Inflammatory macrophage (primary cell): ENCODE measurements around the gene CEP68.

Experiments
- DNase-seq, 2 donors: peaks; one replicate each; pipeline ENCODE4 v3.0.0-alpha.2; 2020 to 2022

CEP68 gene

GRCh38 chr2:65085148-65085547 is 28.9 kb downstream of the CEP68 start:
- DNase-seq: no peak

GRCh38 chr2:65092791-65093190 is 36.6 kb downstream of the CEP68 start:
- DNase-seq: peak in 1 of 2 donors; percentile 52

DNA sequence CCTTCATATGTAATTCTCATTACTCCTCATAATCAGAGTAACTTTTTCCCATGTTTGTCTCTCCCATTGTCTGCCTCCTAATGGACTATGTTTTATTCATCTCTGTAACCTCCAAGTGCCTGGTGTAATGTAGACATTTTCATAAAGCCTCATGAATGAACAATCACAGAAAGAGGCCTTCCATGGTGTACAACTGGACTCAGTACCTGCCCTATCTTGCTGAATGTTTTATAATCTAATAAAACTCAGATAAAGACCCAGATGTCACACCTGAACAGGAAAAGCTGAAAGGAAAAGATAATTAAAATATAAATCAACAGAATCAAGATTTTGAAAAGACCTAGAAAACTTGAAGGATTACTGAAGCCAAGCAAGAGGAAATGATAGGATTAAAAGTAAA is 37.0 kb downstream of the CEP68 start:
- no peak for DNase-seq

- no peak for DNase-seq
These were observed 40.7 kb downstream of the CEP68 start for GRCh38 chr2:65096948-65097347.

DNA sequence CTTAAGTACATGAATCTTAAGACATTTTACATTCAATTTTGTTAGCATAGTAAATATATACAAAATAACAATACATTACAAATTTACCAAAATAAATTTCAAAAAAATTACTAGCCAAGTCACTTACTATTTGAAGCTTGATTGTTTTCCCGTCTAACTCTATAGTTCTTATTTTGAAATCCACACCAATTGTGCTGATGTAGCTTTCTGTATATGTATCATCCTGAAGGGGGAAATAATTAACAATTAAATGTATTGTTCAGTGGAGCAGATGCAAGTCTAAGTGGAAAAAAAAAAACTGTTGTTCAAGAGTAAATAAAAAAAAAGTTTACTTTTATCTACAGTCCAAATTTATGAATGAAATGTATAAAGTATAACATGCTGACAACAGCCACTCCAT is 41.6 kb downstream of the CEP68 start:
- DNase-seq: no peak

DNA sequence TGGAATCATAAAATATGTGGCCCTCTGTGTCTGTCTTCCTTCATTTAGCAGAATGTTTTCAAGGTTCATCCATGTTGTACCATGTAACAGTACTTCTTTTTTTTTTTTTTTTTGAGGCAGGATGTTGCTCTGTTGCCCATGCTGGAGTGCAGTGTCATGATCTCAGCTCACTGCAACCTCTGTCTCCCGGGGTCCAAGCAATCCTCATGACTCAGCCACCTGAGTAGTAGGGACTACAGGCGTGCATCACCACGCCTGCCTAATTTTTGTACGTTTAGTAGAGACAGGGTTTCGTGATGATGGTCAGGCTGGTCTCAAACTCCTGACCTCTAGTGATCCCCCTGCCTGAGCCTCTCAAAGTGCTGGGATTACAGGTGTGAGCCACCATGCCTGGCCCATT is 42.5 kb downstream of the CEP68 start:
- no peak for DNase-seq

DNA sequence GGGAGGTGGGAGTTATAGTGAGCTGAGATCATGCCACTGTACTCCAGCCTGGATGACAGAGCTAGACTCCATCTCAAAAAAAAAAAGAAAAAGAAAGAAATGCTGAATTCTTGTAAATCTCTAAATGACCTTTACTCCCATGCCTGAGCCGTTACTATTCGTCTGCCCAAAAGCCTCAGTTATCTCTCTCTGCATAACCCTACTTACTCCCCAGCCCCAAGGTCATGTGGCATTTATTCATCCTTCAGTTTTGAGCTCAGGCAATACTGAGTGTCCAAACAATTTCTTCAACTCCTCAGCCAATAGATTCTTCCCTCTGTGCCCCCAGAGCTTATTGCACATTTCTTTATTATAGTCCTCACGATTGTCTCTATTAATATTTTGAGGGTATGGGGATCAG is 44.9 kb downstream of the CEP68 start:
- DNase-seq: no peak

GRCh38 chr2:65103013-65103715 is 46.9 kb downstream of the CEP68 start:
- no peak for DNase-seq

- no peak for DNase-seq
These were observed 51.3 kb downstream of the CEP68 start for GRCh38 chr2:65107530-65107929.

DNA sequence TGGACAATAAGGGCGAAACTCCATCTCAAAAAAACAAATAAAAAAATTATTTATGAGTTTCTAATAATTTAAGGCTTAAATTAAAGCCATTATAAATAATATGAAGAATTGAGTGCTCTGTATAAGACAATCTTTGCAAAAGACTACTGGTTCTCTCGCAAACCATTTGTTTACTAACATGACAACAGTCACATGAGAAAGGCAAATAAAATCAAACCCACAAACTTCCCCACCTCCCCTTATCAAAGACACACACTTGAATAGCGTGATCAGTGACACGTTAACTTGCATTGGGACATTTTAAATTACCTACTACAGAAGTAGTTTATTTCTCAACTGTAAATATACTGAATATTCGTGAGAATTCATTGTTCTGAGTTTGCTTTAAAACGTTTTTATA is 52.6 kb downstream of the CEP68 start:
- no peak for DNase-seq

DNA sequence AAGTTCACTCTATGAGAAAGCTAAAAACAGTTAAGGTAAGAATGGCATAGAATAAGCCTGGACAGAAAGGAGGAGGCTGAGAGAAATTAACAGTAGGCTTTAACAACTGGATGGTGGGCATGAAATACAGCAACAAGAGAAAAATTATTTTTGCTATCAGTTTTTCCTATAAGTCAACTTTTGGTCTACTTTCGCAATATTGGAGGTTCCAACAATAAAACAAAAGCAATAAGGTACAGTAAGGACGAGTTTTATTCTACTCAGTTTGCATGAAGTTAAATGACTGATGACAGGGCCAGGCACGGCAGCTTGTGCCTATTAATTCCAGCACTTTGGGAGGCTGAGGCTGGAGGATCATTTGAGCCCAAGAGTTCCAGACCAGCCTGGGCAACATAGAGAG is 56.4 kb downstream of the CEP68 start:
- no peak for DNase-seq

DNA sequence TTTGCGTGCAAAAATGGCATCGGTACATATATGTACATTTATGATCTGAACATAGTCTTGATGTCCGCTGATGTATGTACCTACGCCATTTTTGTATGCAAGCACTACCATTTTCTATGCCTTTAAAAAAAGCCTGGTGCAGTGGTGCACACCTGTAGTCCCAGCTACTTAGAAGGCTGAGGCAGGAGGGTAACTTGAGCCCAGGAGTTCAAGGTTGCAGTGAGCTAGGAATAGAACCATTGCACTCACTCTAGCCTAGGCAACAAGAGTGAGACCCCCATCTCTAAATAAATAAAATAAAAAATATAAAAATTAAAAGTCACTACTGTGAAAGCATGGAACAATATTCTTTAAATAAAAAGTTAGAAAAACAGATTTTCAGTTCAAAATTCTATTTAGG is 57.0 kb downstream of the CEP68 start:
- no peak for DNase-seq

DNA sequence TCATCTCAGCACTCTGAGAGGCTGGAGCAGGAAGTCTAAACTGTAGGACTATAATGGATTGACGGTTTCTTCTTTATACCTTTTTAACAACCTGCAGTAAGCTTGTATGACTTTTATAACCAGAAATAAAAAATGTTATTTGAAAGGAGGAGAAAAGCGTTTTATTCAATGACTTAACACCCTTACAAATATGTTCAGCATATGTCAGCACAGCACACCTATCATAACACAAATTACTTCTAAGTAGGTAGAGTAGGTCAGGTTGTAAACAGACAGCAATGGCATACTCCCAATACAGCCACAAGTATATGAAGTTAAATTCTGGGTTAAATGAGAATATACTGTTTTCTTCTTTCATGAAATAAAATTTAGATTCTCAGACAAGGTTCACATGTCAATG is 57.6 kb downstream of the CEP68 start:
- DNase-seq: no peak

- no peak for DNase-seq
These were observed 58.7 kb downstream of the CEP68 start for GRCh38 chr2:65114921-65115320.

GRCh38 chr2:65116645-65117044 is 60.4 kb downstream of the CEP68 start:
- no peak for DNase-seq

DNA sequence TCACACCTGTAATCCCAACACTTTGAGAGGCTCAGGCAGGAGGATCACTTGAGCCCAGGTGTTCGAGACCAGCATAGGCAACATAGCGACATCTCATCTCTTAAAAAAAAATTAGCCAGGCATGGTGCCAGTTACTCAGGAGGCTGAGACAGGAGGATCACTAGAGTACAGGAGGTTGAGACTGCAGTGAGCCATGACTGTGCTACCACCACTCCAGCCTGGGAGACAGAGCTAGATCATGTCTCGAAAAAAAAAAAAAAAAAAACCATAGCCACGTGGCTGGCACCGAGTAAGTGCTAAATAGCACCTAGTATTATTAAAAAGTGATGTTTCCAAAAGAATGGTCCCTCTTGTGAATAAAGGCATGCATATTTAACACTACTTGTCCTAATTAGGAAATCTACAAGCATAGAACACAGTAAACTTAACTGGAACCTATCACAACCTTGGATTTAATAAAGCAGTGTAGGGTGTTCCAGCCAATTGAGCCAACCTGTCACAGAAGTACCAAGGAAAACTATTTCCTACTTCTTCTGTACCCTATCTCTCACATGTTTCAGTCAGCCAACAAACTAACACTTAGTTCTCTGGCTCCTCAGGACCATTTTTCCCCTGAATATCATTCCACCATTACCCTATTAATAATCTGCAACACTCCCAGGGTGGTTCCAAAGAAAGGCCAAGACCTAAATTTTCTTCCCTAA is 64.9 kb downstream of the CEP68 start:
- DNase-seq: no peak

DNA sequence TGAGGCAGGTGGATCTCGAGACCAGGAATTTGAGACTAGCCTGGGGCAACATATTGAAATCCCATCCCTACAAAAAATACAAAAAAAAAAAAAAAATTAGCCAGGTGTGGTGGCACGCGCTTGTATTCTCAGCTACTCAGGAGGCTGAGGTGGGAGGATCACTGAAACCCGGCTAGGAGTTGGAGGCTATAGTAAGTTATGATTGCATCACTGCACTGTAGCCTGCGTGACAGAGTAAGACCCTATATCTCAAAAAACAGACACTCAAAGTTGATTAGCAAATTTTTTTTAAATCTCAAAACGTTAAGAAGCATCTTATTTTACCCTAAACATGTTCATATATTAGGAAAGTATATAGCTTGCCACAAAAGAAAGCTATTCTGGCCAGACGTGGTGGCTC is 66.1 kb downstream of the CEP68 start:
- no peak for DNase-seq

- peak; percentile 71 to 86 for DNase-seq
These were observed 69.2 kb downstream of the CEP68 start for GRCh38 chr2:65125457-65125856.

DNA sequence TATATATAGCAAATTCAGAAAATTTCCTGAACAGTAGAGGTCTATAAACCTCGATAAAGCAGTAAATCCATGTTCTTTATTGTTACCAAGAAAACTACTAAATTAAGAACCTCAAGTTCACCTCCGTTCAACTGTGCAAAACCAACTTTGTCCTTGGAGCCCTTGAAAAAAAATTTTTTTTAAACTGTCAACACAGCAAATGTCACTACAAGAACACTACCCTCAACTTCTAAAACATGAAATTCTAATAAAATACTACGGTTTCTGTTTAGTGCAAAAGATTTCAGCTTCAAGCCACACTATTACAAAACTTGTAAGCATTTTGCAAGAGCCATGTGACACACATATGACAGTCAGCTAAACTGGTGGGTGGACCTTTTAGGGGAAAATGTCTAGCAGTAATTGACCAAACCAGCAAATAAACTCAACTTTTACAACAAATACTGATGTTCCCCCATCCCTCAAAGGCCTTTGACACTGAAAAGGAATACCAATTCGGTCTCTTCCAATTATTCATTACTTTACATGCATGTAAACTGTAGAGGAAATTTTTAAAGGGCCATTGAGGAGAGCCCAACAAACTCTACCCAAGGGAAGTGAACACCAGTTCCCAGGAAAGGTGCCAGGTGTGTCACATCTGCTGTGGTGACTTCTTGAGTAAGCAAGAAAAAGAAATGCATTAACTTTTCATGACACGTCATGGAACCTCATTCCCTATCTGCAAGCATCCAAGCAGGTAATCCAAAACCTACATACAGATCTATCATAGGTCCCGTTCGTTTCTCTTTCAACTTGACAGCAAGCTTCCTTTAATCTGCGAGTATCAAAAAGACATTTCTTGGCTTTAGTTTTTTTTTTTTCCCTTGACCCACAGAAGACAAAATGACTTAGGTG is 72.3 kb downstream of the CEP68 start:
- peak; percentile 92 to 97 for DNase-seq

GRCh38 chr2:65129286-65129825 is 73.1 kb downstream of the CEP68 start:
- peak in 1 of 2 donors; percentile 40 for DNase-seq

- peak; percentile 99 to 100 for DNase-seq
These were observed 73.8 kb downstream of the CEP68 start, which contains the start of gene RAB1A for GRCh38 chr2:65129826-65130663. RAB1A (minus strand) TSS chr2:65130106; CDS start chr2:65129915, 191 bp downstream.

DNA sequence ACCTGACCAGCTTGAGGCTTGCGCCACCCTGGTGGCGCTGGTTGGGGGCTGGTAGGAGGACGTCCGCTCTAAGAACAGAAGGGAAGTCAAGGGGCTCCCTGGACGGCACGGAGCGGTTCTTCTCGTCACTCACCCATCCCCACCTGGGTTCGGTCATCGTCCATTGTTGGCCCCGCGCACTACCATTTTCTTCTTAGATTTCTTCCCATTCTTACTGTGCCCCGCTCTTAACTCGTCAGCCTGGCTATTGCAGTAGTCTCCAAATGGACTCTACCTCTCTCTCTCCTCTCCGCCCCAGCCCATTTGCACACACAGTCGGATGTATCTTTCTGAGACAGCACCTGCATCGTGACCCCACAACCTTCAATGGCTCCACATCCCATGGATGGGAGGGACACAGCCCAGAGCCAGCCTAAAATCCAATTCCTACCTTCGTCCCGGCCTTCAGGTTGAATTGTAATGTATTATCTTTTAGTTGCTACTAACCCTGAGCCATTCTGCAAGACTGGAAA is 74.5 kb downstream of the CEP68 start:
- no peak for DNase-seq
